ENCODE measurements around the gene FRY. TPM values are rescaled to one million over a fixed set of nuclear protein-coding genes. Genes with fewer than 3 reads are reported as not detected.

The FRY gene
- polyA plus RNA-seq, 3 donors = 48.8 to 60.4 (median 57.5) TPM

DNA sequence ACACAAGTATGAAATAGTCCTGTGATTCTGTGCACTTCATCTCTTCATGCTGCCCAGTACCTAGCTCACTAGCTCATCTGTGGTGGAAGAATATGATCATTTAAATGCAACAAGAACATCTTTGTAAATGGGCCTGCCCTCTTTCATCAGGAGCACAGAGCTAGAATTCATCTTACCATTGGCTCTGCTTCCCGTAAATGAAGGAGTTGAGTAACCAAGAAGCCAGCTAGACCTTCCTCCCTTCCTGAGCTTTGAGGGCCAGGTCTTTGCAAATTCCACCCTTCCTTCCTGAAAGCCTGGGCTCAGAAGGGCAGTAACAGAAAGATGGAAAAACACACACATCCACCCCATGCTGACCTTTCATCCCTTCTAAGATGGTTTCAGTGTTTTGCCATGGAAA is 82.0 kb downstream of the FRY start:
- DNase-seq (ENCODE audit: extremely low read depth in 1 of 11, low read depth in 9 of 11, low spot score in 4 of 11) = no peak

DNA sequence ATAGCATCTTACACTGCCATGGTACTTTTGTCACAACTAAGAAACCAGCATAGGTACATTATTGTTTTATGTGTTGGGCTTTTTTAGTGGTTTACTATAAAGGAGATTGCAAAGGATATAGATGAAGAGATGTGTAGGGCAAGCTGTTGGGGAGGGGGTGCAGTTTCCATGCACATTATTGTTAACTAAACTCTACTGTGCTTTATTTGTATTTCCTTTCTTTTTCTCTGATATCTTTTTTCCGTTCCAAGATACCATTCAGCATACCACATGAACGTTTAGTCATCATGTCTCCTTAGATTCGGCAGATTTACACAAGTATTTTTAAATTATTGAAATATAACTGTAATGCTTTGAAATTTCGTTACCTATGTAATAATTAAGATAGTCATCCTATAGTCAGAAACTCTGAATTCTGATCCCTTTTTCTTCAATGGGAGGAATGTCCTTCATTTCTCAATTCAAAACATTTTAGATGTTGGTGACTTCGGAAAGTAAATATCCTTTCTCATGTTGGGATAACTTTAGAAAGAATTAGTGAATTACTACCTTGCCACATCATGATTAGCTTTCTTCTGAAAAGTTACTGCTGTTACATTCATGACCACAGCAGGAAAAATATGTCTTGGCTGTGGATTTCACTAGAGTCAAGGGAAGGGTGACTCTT is 82.8 kb downstream of the FRY start:
- no peak for DNase-seq (ENCODE audit: extremely low read depth in 1 of 11, low read depth in 9 of 11, low spot score in 4 of 11)

DNA sequence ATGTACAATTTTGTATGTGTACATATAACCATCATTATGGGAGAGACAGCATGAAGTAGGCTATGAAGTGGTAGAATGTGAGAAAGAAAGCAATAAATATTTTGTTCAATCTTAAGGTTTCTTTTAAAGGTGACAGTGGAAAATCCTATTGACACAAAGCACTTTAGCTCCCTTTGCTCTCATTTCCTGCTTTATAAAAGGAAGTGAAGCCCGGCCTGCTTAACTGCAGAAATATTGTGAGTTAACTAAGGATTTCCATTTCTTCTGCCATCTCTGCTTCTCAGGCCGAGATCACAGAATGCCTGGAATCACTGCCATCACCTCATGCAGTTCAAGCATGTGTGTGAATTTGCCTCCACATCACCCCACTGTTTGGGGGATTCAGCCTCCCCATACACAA is 83.5 kb downstream of the FRY start:
- DNase-seq (ENCODE audit: extremely low read depth in 1 of 11, low read depth in 9 of 11, low spot score in 4 of 11) = no peak

DNA sequence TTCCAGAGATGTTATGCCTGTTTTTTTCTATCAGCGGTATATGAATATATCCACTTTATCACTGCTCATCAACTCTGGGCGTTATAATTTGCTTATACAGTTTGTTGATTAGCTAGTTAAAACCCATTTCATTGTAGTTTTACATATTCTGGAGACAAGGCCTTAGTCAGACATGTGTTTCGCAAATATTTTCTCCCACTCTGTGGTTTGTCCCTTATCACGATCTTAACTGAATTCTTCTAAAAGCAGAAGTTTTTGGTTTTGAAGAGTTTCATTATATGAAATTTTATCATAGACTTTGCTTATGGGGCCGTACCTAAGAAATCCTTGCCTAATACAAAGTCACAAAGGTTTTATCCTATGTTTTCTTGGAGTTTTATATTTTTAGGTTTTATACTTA is 84.6 kb downstream of the FRY start:
- no peak for DNase-seq (ENCODE audit: extremely low read depth in 1 of 11, low read depth in 9 of 11, low spot score in 4 of 11)

DNA sequence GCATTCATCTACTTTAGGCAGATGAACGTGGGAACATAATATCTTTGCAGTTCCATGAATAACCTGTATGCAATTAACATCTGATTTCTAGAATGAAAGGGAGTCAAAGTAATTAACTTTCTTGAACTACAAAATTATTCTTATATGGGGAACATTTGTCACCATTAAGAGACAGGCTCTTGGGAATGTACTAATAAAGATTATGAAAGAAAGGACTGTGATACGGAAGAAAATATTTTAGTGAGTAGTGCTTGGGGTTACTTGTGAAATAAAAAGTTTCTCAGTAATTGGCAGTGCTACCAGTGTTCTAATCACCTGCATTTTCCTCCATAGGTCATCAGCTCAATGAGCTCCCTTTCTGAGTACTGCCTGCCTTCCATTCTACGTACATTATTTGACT is 85.4 kb downstream of the FRY start:
- DNase-seq (ENCODE audit: extremely low read depth in 1 of 11, low read depth in 9 of 11, low spot score in 4 of 11) = no peak

DNA sequence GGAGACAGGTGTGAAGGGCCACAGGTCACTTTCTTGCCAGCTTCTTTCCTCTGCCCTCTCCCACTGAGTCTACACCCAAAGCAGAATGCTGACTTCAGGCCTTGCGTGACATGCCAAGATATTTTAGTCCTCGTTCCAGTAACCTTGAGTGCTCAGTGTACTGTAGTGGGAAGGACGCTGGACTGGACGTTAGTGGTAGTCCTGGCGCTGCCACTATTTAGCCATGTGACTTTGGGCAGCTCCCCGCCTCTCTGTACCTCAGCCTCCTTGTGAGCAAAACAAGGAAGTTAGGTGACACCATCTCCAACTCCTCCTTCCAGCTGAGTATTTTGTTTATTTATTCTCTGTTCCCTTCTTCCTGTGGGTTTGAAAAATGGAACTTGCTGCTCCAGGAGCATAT is 86.1 kb downstream of the FRY start:
- no peak for DNase-seq (ENCODE audit: extremely low read depth in 1 of 11, low read depth in 9 of 11, low spot score in 4 of 11)

DNA sequence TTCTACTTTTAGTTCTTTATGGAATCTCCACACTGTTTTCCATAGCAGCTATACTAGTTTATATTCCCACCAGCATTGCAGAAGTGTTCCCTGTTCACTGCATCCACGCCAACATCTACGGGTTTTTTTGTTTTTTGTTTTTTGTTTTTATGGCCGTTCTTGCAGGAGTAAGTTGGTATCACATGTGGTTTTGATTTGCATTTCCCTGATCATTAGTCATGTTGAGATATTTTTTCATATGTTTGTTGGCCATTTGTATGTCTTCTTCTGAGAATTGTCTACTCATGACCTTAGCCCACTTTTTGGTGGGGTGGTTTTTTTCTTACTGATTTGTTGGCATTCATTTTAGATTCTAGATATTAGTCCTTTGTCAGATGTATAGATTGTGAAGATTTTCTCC is 89.7 kb downstream of the FRY start:
- no peak for DNase-seq (ENCODE audit: extremely low read depth in 1 of 11, low read depth in 9 of 11, low spot score in 4 of 11)

DNA sequence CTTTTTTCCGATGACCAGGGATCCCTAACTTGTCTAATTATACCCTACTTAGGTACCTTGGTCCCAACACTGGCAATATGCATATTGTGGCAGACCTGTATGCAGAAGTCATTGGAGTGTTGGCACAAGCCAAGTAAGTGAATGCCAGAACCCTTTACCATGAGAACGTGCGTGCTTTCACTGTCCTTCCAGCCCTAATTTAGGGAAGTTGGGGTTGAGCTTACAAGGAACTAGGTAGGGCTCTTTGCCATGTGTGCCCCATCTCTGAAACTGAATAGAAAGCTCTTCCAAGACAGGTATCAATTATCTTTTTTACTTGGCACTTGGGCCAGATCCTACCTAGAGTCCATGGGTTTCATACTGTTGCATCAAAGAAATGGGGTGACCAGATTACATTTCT is 93.2 kb downstream of the FRY start:
- DNase-seq (ENCODE audit: extremely low read depth in 1 of 11, low read depth in 9 of 11, low spot score in 4 of 11) = no peak

DNA sequence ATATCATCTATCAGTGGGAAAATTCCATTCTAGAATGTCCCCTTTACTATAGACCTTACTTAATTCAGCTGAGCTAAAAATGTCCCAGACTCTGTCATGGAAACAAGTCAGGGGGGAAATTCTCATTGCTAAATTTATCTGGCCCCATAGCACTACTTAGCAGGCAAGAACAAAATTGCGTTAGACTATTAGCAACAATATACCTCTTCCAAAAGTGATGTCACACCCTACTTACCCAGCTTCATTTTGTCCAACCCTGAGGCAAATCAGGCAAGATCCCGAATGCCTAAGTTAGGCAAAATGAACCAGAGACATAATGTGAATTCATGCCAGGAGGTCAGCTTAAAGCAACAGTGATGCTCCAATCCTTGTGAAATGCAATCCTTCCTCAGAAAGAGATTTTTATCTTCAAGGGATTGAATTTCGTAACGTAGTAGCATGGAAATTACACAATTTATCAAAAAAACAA is 93.7 kb downstream of the FRY start:
- DNase-seq (ENCODE audit: extremely low read depth in 1 of 11, low read depth in 9 of 11, low spot score in 4 of 11) = no peak

DNA sequence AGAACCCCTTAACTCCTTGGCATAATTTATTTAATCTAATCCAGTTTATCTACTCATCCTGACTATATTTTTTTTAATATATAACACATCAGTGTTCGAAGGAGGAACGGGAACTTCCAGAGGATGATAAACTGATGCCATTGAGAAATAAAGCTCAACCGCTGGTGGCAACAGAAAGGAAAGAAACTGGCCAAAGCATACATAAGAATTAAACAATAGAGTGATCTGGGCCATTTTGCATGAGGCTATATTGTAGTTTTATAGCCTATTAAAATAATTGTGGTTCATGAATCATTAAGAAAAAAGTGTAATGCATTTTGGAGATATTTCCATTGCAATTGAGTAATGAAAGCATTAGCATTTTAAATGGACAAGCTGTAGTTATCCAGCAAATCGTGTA is 94.2 kb downstream of the FRY start:
- DNase-seq (ENCODE audit: extremely low read depth in 1 of 11, low read depth in 9 of 11, low spot score in 4 of 11) = no peak

DNA sequence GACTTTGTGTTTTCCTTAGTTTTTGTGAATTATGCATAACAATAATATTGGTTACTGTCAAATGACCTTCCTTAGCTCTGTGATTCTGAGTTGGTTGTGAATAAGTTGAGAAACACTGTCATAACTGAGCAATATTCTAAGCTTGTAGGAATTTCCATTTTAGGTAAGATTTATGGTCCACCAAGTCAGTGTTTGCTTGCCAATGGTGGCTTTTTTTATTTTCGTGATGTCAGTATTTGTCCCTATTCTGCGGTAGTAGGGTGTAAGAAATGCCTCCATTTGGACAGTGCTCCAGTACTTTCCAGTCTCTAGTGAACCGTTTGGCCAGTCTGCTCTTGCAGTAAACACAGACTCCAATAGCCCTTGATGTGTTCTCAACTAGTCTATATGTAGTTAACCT is 94.7 kb downstream of the FRY start:
- no peak for DNase-seq (ENCODE audit: extremely low read depth in 1 of 11, low read depth in 9 of 11, low spot score in 4 of 11)

DNA sequence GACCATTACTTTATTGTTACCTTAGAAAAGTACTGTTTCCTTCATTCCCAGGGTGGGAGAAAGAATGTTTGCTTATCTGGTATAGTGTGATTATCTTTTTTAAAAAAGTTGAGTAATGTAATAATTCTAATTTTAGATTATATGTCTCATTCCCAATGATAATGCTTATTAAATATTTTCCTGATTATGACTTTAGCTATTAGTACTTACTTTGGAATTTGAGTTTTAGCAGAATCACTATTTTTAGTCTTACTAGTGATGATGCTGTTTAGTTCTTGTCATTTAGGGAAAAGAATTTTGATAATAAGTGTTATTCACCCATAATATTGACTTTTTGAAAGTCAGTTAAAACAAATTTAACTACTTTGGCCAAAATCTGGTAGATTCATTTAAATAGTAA is 95.2 kb downstream of the FRY start:
- no peak for DNase-seq (ENCODE audit: extremely low read depth in 1 of 11, low read depth in 9 of 11, low spot score in 4 of 11)

DNA sequence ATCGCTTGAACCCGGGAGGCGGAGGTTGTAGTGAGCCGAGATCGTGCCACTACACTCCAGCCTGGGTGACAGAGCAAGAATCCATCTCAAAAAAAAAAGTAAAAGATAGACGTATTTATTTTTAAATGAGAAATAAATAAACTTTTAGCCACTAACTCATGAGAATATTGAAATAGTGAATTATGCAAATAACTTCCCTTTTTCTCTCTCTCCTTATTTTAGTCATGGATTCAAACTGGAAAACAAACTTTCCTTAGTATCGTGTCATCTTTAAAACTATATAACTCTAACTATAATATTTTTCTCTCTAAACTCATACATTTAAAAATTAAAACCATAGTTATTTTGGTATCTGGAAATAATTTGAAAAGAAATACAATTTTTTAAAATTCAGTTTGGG is 96.1 kb downstream of the FRY start:
- no peak for DNase-seq (ENCODE audit: extremely low read depth in 1 of 11, low read depth in 9 of 11, low spot score in 4 of 11)

DNA sequence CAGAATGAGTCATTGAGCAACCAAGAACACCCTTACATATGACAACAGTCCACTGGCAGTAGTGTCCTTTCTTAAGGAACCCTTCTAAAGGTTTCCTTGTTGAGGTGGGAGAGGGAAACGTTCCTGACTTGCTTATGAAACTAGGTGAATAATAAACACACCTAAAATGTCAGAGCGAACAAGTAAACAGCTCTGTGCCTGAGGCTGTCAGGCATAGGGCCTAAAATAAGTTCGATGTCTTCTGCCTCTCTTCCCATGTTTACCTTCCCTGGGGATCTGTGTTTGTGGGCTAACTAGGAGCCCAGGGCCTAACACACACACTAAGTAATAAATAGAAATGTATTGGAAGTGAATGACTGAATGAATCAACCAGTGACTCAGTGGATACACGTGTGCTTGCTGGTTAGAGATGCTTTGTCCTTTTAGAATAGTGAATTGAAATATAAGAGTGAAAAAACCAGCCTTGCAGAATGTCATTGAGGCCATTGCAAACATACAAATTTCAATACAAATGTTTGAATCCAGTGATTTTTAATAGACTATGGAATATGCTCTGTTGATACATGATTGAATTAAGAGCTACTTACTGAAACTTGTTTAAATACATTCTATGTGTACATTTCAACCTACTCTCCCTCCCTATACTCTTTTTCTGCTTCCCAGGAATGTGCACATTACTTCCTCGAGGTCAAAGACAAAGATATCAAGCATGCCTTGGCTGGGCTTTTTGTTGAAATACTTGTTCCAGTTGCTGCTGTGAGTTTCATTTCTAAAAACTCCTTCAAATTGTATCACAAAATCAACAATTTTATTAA is 102.9 kb downstream of the FRY start:
- DNase-seq (ENCODE audit: extremely low read depth in 1 of 11, low read depth in 9 of 11, low spot score in 4 of 11) = no peak

DNA sequence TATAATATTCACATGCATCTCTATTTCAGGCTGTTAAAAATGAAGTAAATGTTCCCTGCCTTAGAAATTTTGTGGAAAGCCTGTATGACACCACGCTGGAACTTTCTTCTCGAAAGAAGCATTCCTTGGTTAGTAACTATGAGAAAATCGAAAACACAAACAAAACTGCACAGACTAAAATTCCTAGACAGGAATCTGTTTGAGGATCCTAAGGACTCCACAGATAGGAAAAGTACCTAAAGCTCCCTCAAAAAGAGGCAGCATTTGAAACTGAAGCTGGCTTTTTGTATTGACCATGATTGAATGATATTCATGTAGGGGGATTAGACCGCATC is 103.4 kb downstream of the FRY start:
- DNase-seq (ENCODE audit: extremely low read depth in 1 of 11, low read depth in 9 of 11, low spot score in 4 of 11) = no peak

DNA sequence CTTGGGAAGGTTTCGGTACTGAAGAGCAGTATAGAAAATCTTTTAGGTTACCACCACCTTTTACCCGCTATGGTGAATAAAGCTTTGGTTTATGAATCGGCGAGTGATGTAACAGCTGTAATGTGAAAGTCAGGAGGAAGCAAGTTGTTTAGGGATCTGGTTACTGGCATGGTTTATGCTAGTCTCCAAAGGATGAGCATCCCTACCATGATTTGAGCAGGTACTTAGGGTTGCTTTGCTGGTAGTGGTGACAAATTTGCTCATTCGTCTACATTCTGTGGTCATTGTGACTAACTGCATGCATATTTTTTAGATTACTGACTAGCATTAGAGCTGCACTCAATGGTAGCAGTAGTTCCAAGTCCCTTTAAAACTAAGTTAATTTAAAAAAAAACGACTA is 104.1 kb downstream of the FRY start:
- no peak for DNase-seq (ENCODE audit: extremely low read depth in 1 of 11, low read depth in 9 of 11, low spot score in 4 of 11)

DNA sequence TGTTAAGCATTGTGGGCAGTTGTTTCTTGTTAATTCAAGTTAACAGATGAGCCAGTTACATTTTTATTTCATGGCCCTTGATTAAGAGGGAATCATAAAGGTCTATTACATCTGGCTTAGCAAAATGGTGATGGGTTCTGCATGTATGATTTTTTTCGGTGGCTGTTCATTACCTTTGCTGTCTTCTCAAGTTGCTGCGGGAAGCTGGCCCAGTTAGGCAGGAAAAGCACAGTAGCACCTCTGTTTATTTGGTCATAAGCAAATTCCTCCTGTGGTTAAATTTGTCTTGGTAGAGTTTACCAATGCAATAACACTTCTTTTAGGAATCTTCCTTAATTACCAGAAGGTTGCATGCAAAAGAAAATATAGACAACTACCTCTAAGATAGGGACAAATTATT is 104.5 kb downstream of the FRY start:
- DNase-seq (ENCODE audit: extremely low read depth in 1 of 11, low read depth in 9 of 11, low spot score in 4 of 11) = no peak

DNA sequence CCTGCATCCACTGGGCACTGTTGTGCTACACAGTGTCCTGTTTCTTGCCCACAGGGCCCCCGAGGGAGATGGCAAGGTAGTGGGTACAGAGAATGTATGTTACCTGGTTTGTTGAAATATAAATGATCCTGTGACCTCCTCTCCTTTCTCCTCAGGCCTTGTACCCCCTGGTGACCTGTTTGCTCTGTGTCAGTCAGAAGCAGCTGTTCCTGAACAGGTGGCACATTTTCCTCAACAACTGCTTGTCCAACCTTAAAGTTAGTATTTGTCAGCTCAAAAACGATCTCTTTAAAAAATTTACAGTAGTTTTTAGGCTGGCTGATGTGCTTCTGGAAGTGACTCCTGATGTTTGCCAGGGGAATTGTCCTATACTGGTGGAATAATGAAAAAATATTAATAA is 105.1 kb downstream of the FRY start:
- no peak for DNase-seq (ENCODE audit: extremely low read depth in 1 of 11, low read depth in 9 of 11, low spot score in 4 of 11)

DNA sequence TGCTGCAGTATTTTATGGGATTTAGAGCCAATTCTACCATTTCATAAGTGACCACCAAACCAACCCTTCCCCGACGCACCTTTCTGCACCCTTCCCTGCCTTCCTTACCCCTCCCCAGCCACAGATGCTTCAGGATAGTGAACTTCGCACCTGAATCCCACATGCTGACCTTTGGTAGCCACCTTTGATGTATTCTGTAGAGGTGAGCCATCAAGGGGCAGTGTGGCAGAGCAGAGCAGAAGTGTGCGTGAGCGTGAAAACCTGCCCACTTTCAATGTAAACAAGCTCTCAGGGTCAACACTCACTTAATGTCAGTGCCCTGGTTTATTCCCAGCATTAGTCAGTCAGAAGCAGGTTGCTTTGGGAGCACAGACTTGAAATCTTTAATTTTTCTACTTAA is 107.7 kb downstream of the FRY start:
- no peak for DNase-seq (ENCODE audit: extremely low read depth in 1 of 11, low read depth in 9 of 11, low spot score in 4 of 11)

DNA sequence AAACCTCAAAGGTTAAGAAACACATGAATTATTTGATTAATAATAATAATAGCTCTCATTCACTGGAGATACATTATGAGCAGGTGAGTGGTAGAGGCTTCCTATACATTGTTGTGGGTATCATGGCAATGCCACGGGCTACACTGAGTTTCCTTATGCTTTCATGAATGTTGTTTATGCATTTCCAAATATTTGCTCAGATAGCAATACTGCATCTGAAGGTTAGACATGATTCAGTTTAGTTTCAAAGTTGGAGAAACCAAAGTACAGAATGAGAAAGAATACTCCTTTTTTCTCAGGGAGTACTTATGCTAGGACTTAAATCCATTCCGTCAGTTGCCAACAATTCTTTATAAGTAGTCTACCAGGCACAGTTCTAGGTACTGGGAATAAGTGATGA is 108.5 kb downstream of the FRY start:
- no peak for DNase-seq (ENCODE audit: extremely low read depth in 1 of 11, low read depth in 9 of 11, low spot score in 4 of 11)

DNA sequence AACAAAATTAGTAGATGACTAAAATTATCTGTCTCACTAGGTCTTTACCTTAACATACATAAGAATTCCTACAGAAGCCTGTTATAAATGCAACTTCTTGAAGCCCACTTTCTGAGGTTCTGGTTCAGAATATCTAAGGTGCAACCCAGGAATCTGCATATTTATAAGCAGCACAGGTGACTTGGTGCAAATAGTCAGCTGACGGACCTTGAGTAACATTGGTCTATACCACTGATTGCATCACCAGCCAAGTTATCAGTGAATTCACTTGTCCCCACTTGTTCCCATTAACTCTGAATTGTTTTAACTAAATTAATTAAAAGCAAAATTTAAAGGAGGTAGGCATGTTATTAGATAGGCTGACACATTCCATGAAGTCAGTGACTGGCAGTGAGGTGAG is 109.9 kb downstream of the FRY start:
- DNase-seq (ENCODE audit: extremely low read depth in 1 of 11, low read depth in 9 of 11, low spot score in 4 of 11) = no peak
